ENCODE measurements around the gene MYO18B. TPM values are rescaled to one million over a fixed set of nuclear protein-coding genes. Genes with fewer than 3 reads are reported as not detected.

MYO18B gene
- total and polyA plus RNA-seq, 2 of the 4 experiments (the other 2 are of a cell fraction), result under 0.01 TPM; not detected in 1

DNA sequence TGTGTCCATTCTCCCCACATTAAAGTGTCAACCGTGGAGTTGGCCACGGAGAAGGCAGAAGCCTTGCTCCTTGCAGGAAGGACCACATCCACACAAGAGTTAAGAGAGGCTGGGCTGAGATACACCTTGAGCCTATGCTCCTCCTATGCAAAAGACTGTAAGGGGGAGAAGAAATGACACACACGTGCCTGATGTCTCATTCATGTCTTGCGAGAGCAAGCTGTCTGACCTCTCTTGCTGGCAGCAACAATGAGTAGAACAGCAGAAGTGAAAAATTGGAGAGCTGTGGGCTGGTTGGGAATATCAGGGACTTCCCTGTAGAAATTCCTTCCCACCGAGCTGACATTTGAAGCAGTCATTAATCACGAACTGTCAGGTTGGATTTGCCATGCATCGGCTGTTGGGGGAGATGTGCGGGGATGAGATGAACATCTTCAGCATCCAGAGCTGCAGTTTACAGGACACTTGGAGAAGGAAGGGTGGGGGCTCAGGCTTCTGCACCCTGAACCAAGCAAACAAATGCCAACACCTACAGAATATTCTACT lies 139.3 kb downstream of the MYO18B start:
- Histone ChIP-seq H3K23ac (ENCODE audit: low read depth, low read length) (no peak overlapping the region), H3K4me3 (ENCODE audit: insufficient read depth, low read depth, low read length) (no peak overlapping the region), H4K20me1 (ENCODE audit: insufficient read depth, low read length) (no peaks in the 10 kb centered on the region), H2BK120ac (ENCODE audit: low read depth, low read length) (no peak overlapping the region), H2BK15ac (ENCODE audit: low read depth, low read length) (no peak overlapping the region), H2BK20ac (ENCODE audit: low read depth, low read length) (no peak overlapping the region), H3K4me1 (ENCODE audit: control insufficient read depth, insufficient read depth, low read length) (no peaks in the 10 kb centered on the region), H4K8ac (ENCODE audit: low read depth in 2 of 2, low read length in 2 of 2) (no peak overlapping the region), H3K56ac (ENCODE audit: extremely low read depth, insufficient read depth, low read length) (no peak overlapping the region), H3K14ac (replicated peaks; ENCODE audit: low read depth, low read length) (no peak overlapping the region), H4K91ac (ENCODE audit: insufficient read depth, low read depth, low read length) (no peak overlapping the region), H3K4me2 (ENCODE audit: low read depth, low read length) (no peak overlapping the region), H3K4ac (ENCODE audit: low read depth, low read length) (no peak overlapping the region), H3K9me1 (ENCODE audit: insufficient read depth, low read length) (no peaks in the 10 kb centered on the region), H3K9ac (ENCODE audit: low read depth, low read length) (no peak overlapping the region), H2BK5ac (ENCODE audit: low read depth, low read length, poor library complexity, severe bottlenecking) (no peak overlapping the region), H3K9me3 (ENCODE audit: control insufficient read depth, insufficient read depth, low read length) (peaks cover 7% of the 10 kb centered on the region; the same call in 1 of the 2 replicates), H3K27me3 (ENCODE audit: control insufficient read depth, insufficient read depth, low read length) (no peaks in the 10 kb centered on the region), H4K5ac (ENCODE audit: low read depth, low read length) (no peak overlapping the region), H3K36me3 (ENCODE audit: control insufficient read depth, insufficient read depth, low read length) (no peaks in the 10 kb centered on the region), H2AK9ac (replicated peaks; ENCODE audit: low read depth, low read length, poor library complexity) (no peak overlapping the region), H2AK5ac (ENCODE audit: low read depth, low read length) (no peak overlapping the region), H3K18ac (ENCODE audit: low read depth, low read length) (no peak overlapping the region), H2AFZ (replicated peaks; ENCODE audit: low read length, poor library complexity) (no peak overlapping the region), H3K79me1 (ENCODE audit: low read depth in 1 of 2, low read length in 2 of 2) (no peaks in the 10 kb centered on the region), H3K27ac (ENCODE audit: insufficient read depth, low read length) (no peak overlapping the region)
- POLR2A ChIA-PET (ENCODE audit: unreplicated experiment), result no interaction called here
- dilution Hi-C loops (cut with HindIII; ENCODE audit: low sequenced_read_pairs, unreplicated experiment) (no loop called here), intact Hi-C loops (cut with micrococcal nuclease) (no loop called here), in situ Hi-C loops (cut with MboI; ENCODE audit: low sequenced_read_pairs) (no loop called here)
- DNase-seq (no peak), ATAC-seq (ENCODE audit: low read depth) (no peak)
- CTCF ChIA-PET, result no interaction called here
- no TSS peak for BruUV-seq (replicated peaks)
- WGBS, 2 experiments (ENCODE audit: extremely low coverage in 2 of 2, insufficient read length in 1 of 2), result 15% methylated on average over 4 of the region's 8 CpGs; no CpG with 5 or more reads in 1 of the 2 experiments
- TF ChIP-seq FOS (IDR thresholded peaks at IDR 0.05; ENCODE audit: low read depth, low read length), result no peak
- no peak for TF ChIP-seq RAD21 (IDR thresholded peaks at IDR 0.05; ENCODE audit: low read length)
- TF ChIP-seq, protein P1, sequence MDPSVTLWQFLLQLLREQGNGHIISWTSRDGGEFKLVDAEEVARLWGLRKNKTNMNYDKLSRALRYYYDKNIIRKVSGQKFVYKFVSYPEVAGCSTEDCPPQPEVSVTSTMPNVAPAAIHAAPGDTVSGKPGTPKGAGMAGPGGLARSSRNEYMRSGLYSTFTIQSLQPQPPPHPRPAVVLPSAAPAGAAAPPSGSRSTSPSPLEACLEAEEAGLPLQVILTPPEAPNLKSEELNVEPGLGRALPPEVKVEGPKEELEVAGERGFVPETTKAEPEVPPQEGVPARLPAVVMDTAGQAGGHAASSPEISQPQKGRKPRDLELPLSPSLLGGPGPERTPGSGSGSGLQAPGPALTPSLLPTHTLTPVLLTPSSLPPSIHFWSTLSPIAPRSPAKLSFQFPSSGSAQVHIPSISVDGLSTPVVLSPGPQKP (IDR thresholded peaks at IDR 0.05; ENCODE audit: borderline replicate concordance, low read depth, low read length), result no peak
- TF ChIP-seq RCOR1 (IDR thresholded peaks at IDR 0.05; ENCODE audit: insufficient replicate concordance, low read length), result no peak
- TF ChIP-seq, protein P2, sequence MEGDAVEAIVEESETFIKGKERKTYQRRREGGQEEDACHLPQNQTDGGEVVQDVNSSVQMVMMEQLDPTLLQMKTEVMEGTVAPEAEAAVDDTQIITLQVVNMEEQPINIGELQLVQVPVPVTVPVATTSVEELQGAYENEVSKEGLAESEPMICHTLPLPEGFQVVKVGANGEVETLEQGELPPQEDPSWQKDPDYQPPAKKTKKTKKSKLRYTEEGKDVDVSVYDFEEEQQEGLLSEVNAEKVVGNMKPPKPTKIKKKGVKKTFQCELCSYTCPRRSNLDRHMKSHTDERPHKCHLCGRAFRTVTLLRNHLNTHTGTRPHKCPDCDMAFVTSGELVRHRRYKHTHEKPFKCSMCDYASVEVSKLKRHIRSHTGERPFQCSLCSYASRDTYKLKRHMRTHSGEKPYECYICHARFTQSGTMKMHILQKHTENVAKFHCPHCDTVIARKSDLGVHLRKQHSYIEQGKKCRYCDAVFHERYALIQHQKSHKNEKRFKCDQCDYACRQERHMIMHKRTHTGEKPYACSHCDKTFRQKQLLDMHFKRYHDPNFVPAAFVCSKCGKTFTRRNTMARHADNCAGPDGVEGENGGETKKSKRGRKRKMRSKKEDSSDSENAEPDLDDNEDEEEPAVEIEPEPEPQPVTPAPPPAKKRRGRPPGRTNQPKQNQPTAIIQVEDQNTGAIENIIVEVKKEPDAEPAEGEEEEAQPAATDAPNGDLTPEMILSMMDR (conservative IDR thresholded peaks at IDR 0.05; ENCODE audit: low read depth, low read length), result no peak
- no peak for TF ChIP-seq MAFK (IDR thresholded peaks at IDR 0.05; ENCODE audit: low read depth, low read length)
- no peak for TF ChIP-seq BHLHE40 (IDR thresholded peaks at IDR 0.05; ENCODE audit: low read depth, low read length)
- no peak for TF ChIP-seq MAZ (IDR thresholded peaks at IDR 0.05; ENCODE audit: borderline replicate concordance, low read depth, low read length)
